IMR-90 (cell line): ENCODE data around the gene ETHE1. TPM values are rescaled to one million over a fixed set of nuclear protein-coding genes. Genes with fewer than 3 reads are reported as not detected.

Experiments used
- ATAC-seq: fragments of 200-7000 bp; cut with Tn5 transposase; 2 replicates; pipeline ENCODE4 v1.9.1; 2020; ENCODE audit warnings: low read depth, mild to moderate bottlenecking, moderate library complexity
- BruUV-seq: library from RNA; stranded (reverse); fragments of 400-500 nt; replicated peaks from 2 replicates; lab custom pipeline; 2021; lab: Mats Ljungman, UMichigan
- CTCF ChIA-PET: fragments of 300-600 bp; formaldehyde crosslinking; extraction: SDS; loops from one replicate; lab custom pipeline; 2021; ENCODE audit warnings: antibody characterized with exemption; lab: Yijun Ruan, JAX
- POLR2A ChIA-PET: fragments of 300-600 bp; sonication (Branson Sonifier 250); formaldehyde crosslinking; loops from one replicate; lab custom pipeline; 2022; ENCODE audit warnings: antibody characterized with exemption; ENCODE audit not compliant: unreplicated experiment; lab: Charles Lee
- DNase-seq: peaks from one replicate; pipeline ENCODE4 v3.0.0; 2013
- H2AFZ ChIP-seq: replicated peaks from 2 replicates; pipeline ENCODE3; 2013; ENCODE audit warnings: low read length, mild to moderate bottlenecking; ENCODE audit not compliant: poor library complexity
- H2AK5ac ChIP-seq: 2 replicates; pipeline ENCODE4 v1.6.1; 2013; ENCODE audit warnings: low read depth, low read length, inconsistent platforms
- H2AK9ac ChIP-seq: replicated peaks from 2 replicates; pipeline ENCODE3; 2013; ENCODE audit warnings: mild to moderate bottlenecking, low read depth, low read length, moderate library complexity; ENCODE audit not compliant: poor library complexity
- H2BK120ac ChIP-seq: 2 replicates; pipeline ENCODE4 v1.6.1; 2013; ENCODE audit warnings: low read depth, low read length, inconsistent platforms
- H2BK15ac ChIP-seq: 3 replicates; pipeline ENCODE4 v1.6.1; 2013; ENCODE audit warnings: low read depth, low read length, inconsistent platforms
- H2BK20ac ChIP-seq: 2 replicates; pipeline ENCODE4 v1.6.1; 2013; ENCODE audit warnings: low read depth, mild to moderate bottlenecking, inconsistent platforms, low read length, moderate library complexity
- H2BK5ac ChIP-seq: 2 replicates; pipeline ENCODE4 v1.6.1; 2013; ENCODE audit warnings: mild to moderate bottlenecking, low read depth, low read length, inconsistent platforms; ENCODE audit not compliant: poor library complexity, severe bottlenecking
- H3K14ac ChIP-seq: replicated peaks from 2 replicates; pipeline ENCODE4 v1.6.1; 2013; ENCODE audit warnings: low read depth, low read length, inconsistent platforms
- H3K18ac ChIP-seq: 2 replicates; pipeline ENCODE4 v1.6.1; 2013; ENCODE audit warnings: low read depth, low read length, control low read depth
- H3K23ac ChIP-seq: 2 replicates; pipeline ENCODE4 v1.6.1; 2013; ENCODE audit warnings: low read depth, low read length, inconsistent platforms
- H3K27ac ChIP-seq: 2 replicates; pipeline ENCODE4 v1.5.1; 2013; ENCODE audit warnings: mild to moderate bottlenecking, control low read depth, low read length; ENCODE audit not compliant: insufficient read depth
- H3K27me3 ChIP-seq: 2 replicates; pipeline ENCODE4 v1.6.1; 2013; ENCODE audit warnings: low read length; ENCODE audit not compliant: control insufficient read depth, insufficient read depth
- H3K36me3 ChIP-seq: 2 replicates; pipeline ENCODE4 v1.6.1; 2013; ENCODE audit warnings: low read length, mixed read lengths; ENCODE audit not compliant: control insufficient read depth, insufficient read depth
- H3K4ac ChIP-seq: 2 replicates; pipeline ENCODE4 v1.6.1; 2013; ENCODE audit warnings: low read depth, low read length, inconsistent platforms
- H3K4me1 ChIP-seq: 2 replicates; pipeline ENCODE4 v1.6.1; 2013; ENCODE audit warnings: low read length, mixed read lengths; ENCODE audit not compliant: control insufficient read depth, insufficient read depth
- H3K4me2 ChIP-seq: 2 replicates; pipeline ENCODE4 v1.6.1; 2013; ENCODE audit warnings: low read depth, mild to moderate bottlenecking, control low read depth, low read length, moderate library complexity
- H3K4me3 ChIP-seq: 2 replicates; pipeline ENCODE4 v1.5.1; 2013; ENCODE audit warnings: low read depth, mild to moderate bottlenecking, control low read depth, low read length, moderate library complexity; ENCODE audit not compliant: insufficient read depth
- H3K56ac ChIP-seq: 2 replicates; pipeline ENCODE4 v1.6.1; 2013; ENCODE audit warnings: low read length, inconsistent platforms; ENCODE audit not compliant: insufficient read depth; ENCODE audit errors: extremely low read depth
- H3K79me1 ChIP-seq, 2 experiments: 2 replicates each; pipeline ENCODE4 v1.6.1; 2013; ENCODE audit warnings: low read length in 2 of 2, inconsistent platforms in 1 of 2, low read depth in 1 of 2
- H3K9ac ChIP-seq: 2 replicates; pipeline ENCODE4 v1.6.1; 2013; ENCODE audit warnings: low read depth, low read length, control low read depth
- H3K9me1 ChIP-seq: 2 replicates; pipeline ENCODE4 v1.6.1; 2013; ENCODE audit warnings: low read length, inconsistent platforms; ENCODE audit not compliant: insufficient read depth
- H3K9me3 ChIP-seq: 2 replicates; pipeline ENCODE4 v1.6.1; 2013; ENCODE audit warnings: low read length; ENCODE audit not compliant: control insufficient read depth, insufficient read depth
- H4K20me1 ChIP-seq: 2 replicates; pipeline ENCODE4 v1.6.1; 2013; ENCODE audit warnings: low read length, inconsistent platforms; ENCODE audit not compliant: insufficient read depth
- H4K5ac ChIP-seq: 2 replicates; pipeline ENCODE4 v1.6.1; 2013; ENCODE audit warnings: mild to moderate bottlenecking, low read depth, low read length, control low read depth
- H4K8ac ChIP-seq, 2 experiments: 2 replicates each; pipeline ENCODE4 v1.6.1; 2013; ENCODE audit warnings: low read depth in 2 of 2, low read length in 2 of 2, control low read depth in 1 of 2, inconsistent platforms in 1 of 2
- H4K91ac ChIP-seq: 2 replicates; pipeline ENCODE4 v1.6.1; 2013; ENCODE audit warnings: low read depth, low read length, inconsistent platforms; ENCODE audit not compliant: insufficient read depth
- BHLHE40 ChIP-seq: fragments of 150-350 bp; IDR thresholded peaks from 2 replicates; pipeline ENCODE4 v1.6.1; 2016; ENCODE audit warnings: mild to moderate bottlenecking, low read depth, low read length
- CEBPB ChIP-seq: IDR thresholded peaks from 2 replicates; pipeline ENCODE4 v1.6.1; 2012; ENCODE audit warnings: low read depth, low read length, improper control_type of control experiment
- CHD1 ChIP-seq: IDR thresholded peaks from 2 replicates; pipeline ENCODE4 v1.6.1; 2012; ENCODE audit warnings: low read depth, low read length, improper control_type of control experiment
- CTCF ChIP-seq: conservative IDR thresholded peaks from 2 replicates; pipeline ENCODE4 v1.5.1; 2012; ENCODE audit warnings: mild to moderate bottlenecking, low read depth, low read length, improper control_type of control experiment
- FOS ChIP-seq: fragments of 150-350 bp; IDR thresholded peaks from 2 replicates; pipeline ENCODE4 v1.6.1; 2016; ENCODE audit warnings: low read depth, low read length
- MAFK ChIP-seq: IDR thresholded peaks from 2 replicates; pipeline ENCODE4 v1.6.1; 2012; ENCODE audit warnings: low read depth, low read length, improper control_type of control experiment
- MXI1 ChIP-seq: IDR thresholded peaks from 2 replicates; pipeline ENCODE4 v1.6.1; 2012; ENCODE audit warnings: low read depth, mild to moderate bottlenecking, low read length, moderate library complexity, borderline replicate concordance
- RAD21 ChIP-seq: IDR thresholded peaks from 2 replicates; pipeline ENCODE4 v1.6.1; 2012; ENCODE audit warnings: low read length, improper control_type of control experiment
- RCOR1 ChIP-seq: IDR thresholded peaks from 2 replicates; pipeline ENCODE4 v1.6.1; 2012; ENCODE audit warnings: mild to moderate bottlenecking, low read length, improper control_type of control experiment; ENCODE audit not compliant: insufficient replicate concordance
- RFX5 ChIP-seq: IDR thresholded peaks from 2 replicates; pipeline ENCODE4 v1.8.0; 2012; ENCODE audit warnings: low read depth, mild to moderate bottlenecking, low read length, moderate library complexity
- SMC3 ChIP-seq: fragments of 150-350 bp; IDR thresholded peaks from 2 replicates; pipeline ENCODE4 v1.6.1; 2016; ENCODE audit warnings: low read depth, mild to moderate bottlenecking, antibody characterized with exemption, low read length, moderate library complexity
- WGBS, 2 experiments: methylation state at CpG; one replicate each; pipeline versions ENCODE4 v1.1.5 to v1.1.7; 2013; ENCODE audit warnings: missing lambda C conversion rate in 2 of 2; ENCODE audit not compliant: insufficient read length in 1 of 2; ENCODE audit errors: extremely low coverage in 2 of 2; 5-methylcytosine and 5-hydroxymethylcytosine counted together
- dilution Hi-C: fragments of 300-500 bp; cut with HindIII; formaldehyde crosslinking; loops from one replicate; pipeline ENCODE4 v1.14.3; 2018; ENCODE audit warnings: low sequenced_read_pairs; ENCODE audit not compliant: unreplicated experiment
- in situ Hi-C: fragments of 300-500 bp; cut with MboI; formaldehyde crosslinking; loops from 3 replicates; pipeline ENCODE4 v1.14.3; 2019; ENCODE audit warnings: low sequenced_read_pairs, inconsistent platforms, mixed read lengths
- intact Hi-C: fragments of 100-400 bp; cut with micrococcal nuclease; formaldehyde crosslinking; loops from 2 replicates; pipeline ENCODE4 v1.10.0; 2022
- polyA plus RNA-seq, 3 experiments: library from polyadenylated mRNA; depleted of rRNA; stranded (reverse); fragments of >200 nt; gene quantifications; 2 replicates each; pipeline ENCODE4 v1.2.3, GENCODE V29; 2012; ENCODE audit warnings: low replicate concordance in 1 of 3
- total RNA-seq: library from RNA; depleted of rRNA; stranded (reverse); fragments of >200 nt; gene quantifications from 2 replicates; pipeline ENCODE4 v1.2.3, GENCODE V29; 2012

Gene ETHE1
- total and polyA plus RNA-seq, 2 of the 4 experiments (the other 2 are of a cell fraction), result 161 to 233 TPM

GRCh38 chr19:43575156-43575950 lies 48.4 kb upstream of the ETHE1 start, which contains the start of the genes PINLYP and XRCC1 (continued):
- TF ChIP-seq RCOR1 (no peak), MXI1 (peak; percentile 71; the same call in 1 of the 2 replicates)

GRCh38 chr19:43574424-43575155 lies 47.6 kb upstream of the ETHE1 start:
- H3K18ac ChIP-seq, result no peak overlapping the region
- 0 out of 2 replicates have a peak overlapping the region, but pooled peaks have one; percentile 57 for H2BK120ac ChIP-seq
- ChIA-PET CTCF (interaction anchor here (1.0 kb wide), 1 partner anchor 19 kb away, joined by 3 read pairs; no protein-coding TSS in a partner anchor), POLR2A (no interaction called here)
- H4K91ac ChIP-seq, result peak overlapping the region; percentile 54
- DNase-seq, result peak; percentile 35
- intact Hi-C loops (loop anchor here (1.0 kb wide), 1 partner anchor 22 kb away; the partner anchor contains the start of genes IRGQ and ZNF576), in situ Hi-C loops (no loop called here), dilution Hi-C loops (no loop called here)
- no peak overlapping the region for H2BK15ac ChIP-seq
- peak overlapping the region; percentile 82 for H2BK5ac ChIP-seq
- H3K9me1 ChIP-seq, result peaks cover 6% of the 10 kb centered on the region; the same call in 1 of the 2 replicates
- no TSS peak for BruUV-seq
- H2AK9ac ChIP-seq, result peak overlapping the region; percentile 94
- H3K9ac ChIP-seq, result peak overlapping the region; percentile 96
- peaks cover 5% of the 10 kb centered on the region for H3K4me1 ChIP-seq
- H2BK20ac ChIP-seq, result no peak overlapping the region
- H3K14ac ChIP-seq, result peak overlapping the region; percentile 95
- peak overlapping the region; percentile 88 for H2AK5ac ChIP-seq
- no peaks in the 10 kb centered on the region for H4K20me1 ChIP-seq
- no peaks in the 10 kb centered on the region for H3K9me3 ChIP-seq
- peak overlapping the region; percentile 71 for H3K4me3 ChIP-seq
- 0 out of 2 replicates have a peak, but pooled peaks cover 1% of the 10 kb centered on the region for H3K36me3 ChIP-seq
- H3K27ac ChIP-seq, result peak overlapping the region; percentile 90
- peak overlapping the region; percentile 98 for H2AFZ ChIP-seq
- H3K27me3 ChIP-seq, result no peaks in the 10 kb centered on the region
- no peak for ATAC-seq
- H3K79me1 ChIP-seq, result peaks cover 27 to 52% of the 10 kb centered on the region in 2 experiments
- H4K8ac ChIP-seq, result peak overlapping the region; percentile 78 to 92; a peak in 3 of 4 replicates
- H4K5ac ChIP-seq, result no peak overlapping the region; the same call in 1 of the 2 replicates
- peak overlapping the region; percentile 74; the same call in 1 of the 2 replicates for H3K56ac ChIP-seq
- WGBS, 2 experiments, result 24% methylated on average over 3 of the region's 12 CpGs; no CpG with 5 or more reads in 1 of the 2 experiments
- H3K4me2 ChIP-seq, result peak overlapping the region; percentile 71
- peak overlapping the region; percentile 66; the same call in 1 of the 2 replicates for H3K23ac ChIP-seq
- peak overlapping the region; percentile 96 for H3K4ac ChIP-seq
- TF ChIP-seq MXI1 (no peak), RCOR1 (no peak), CEBPB (no peak), FOS (no peak), BHLHE40 (no peak), CHD1 (no peak), RFX5 (no peak), CTCF (no peak), SMC3 (no peak), MAFK (no peak), RAD21 (no peak)
